Endothelial cell of umbilical vein (primary cell): ENCODE data around the gene CCDC183. TPM values are rescaled to one million over a fixed set of nuclear protein-coding genes. Genes with fewer than 3 reads are reported as not detected.

Experiments used
- BruUV-seq: library from RNA; stranded (reverse); fragments of 400-500 nt; replicated peaks from 2 replicates; lab custom pipeline; 2021; lab: Mats Ljungman, UMichigan
- CTCF ChIA-PET: fragments of 300-600, 350-600 bp; sonication (Branson Sonifier 250); formaldehyde crosslinking; loops from one replicate; lab custom pipeline; 2021; ENCODE audit warnings: antibody characterized with exemption, inconsistent platforms; lab: Charles Lee
- POLR2A ChIA-PET: fragments of 300-600, 350-600 bp; sonication (Branson Sonifier 250); formaldehyde crosslinking; loops from one replicate; lab custom pipeline; 2021; ENCODE audit warnings: antibody characterized with exemption, inconsistent platforms; lab: Charles Lee
- DNase-seq: peaks from one replicate; pipeline ENCODE4 v3.0.0-alpha.2; 2011; ENCODE audit warnings: low read depth, low spot score
- FAIRE-seq: peaks from 2 replicates; lab custom pipeline; 2011; peaks lifted over from hg19 to GRCh38; lab: Jason Lieb, UNC
- H2AFZ ChIP-seq: 2 replicates; pipeline ENCODE4 v1.6.0; 2012; ENCODE audit warnings: low read depth, low read length, control low read depth, inconsistent platforms
- H3K27ac ChIP-seq: 2 replicates; pipeline ENCODE4 v1.5.1; 2011; ENCODE audit warnings: low read depth, mild to moderate bottlenecking, control low read depth, low read length, moderate library complexity; ENCODE audit not compliant: insufficient read depth
- H3K27me3 ChIP-seq, 2 experiments: 2 replicates each; pipeline versions ENCODE4 v1.6.0 to v1.6.1; 2011; ENCODE audit warnings: low read length in 2 of 2, mixed read lengths in 1 of 2; ENCODE audit not compliant: control insufficient read depth in 2 of 2, insufficient read depth in 2 of 2
- H3K36me3 ChIP-seq, 2 experiments: 2 replicates in 1 of 2; 3 replicates in 1 of 2; pipeline ENCODE4 v1.5.1; 2011; ENCODE audit warnings: low read length in 2 of 2, mild to moderate bottlenecking in 1 of 2, moderate library complexity in 1 of 2; ENCODE audit not compliant: control insufficient read depth in 2 of 2, insufficient read depth in 2 of 2; ENCODE audit errors: extremely low read depth in 1 of 2
- H3K4me1 ChIP-seq: 3 replicates; pipeline ENCODE4 v1.5.1; 2011; ENCODE audit warnings: mild to moderate bottlenecking, low read length; ENCODE audit not compliant: control insufficient read depth, insufficient read depth; ENCODE audit errors: extremely low read depth
- H3K4me2 ChIP-seq: 2 replicates; pipeline ENCODE4 v1.6.1; 2011; ENCODE audit warnings: low read length, control low read depth, mixed read lengths; ENCODE audit not compliant: insufficient read depth
- H3K4me3 ChIP-seq, 3 experiments: fragments of 200-600 bp in 1 of 3; sonication (generic), shearing (Covaris generic) in 1 of 3; replicated peaks in 1 of 3; 2 replicates each; pipeline ENCODE4 v1.5.1; 2011 to 2016; ENCODE audit warnings: control low read depth in 3 of 3, low read length in 3 of 3, mild to moderate bottlenecking in 2 of 3, inconsistent platforms in 1 of 3, low read depth in 1 of 3, moderate library complexity in 1 of 3; ENCODE audit not compliant: insufficient read depth in 1 of 3
- H3K79me2 ChIP-seq: 2 replicates; pipeline ENCODE4 v1.6.0; 2012; ENCODE audit warnings: low read length, inconsistent platforms; ENCODE audit not compliant: control insufficient read depth, insufficient read depth
- H3K9ac ChIP-seq: replicated peaks from 2 replicates; pipeline ENCODE3; 2011; ENCODE audit warnings: low read length, control low read depth; ENCODE audit not compliant: insufficient read depth; ENCODE audit errors: extremely low read depth
- H3K9me1 ChIP-seq: replicated peaks from 3 replicates; pipeline ENCODE4 v1.6.0; 2011; ENCODE audit warnings: mild to moderate bottlenecking, low read length; ENCODE audit not compliant: control insufficient read depth, insufficient read depth; ENCODE audit errors: extremely low read depth
- H3K9me3 ChIP-seq: replicated peaks from 2 replicates; pipeline ENCODE4 v1.5.1; 2012; ENCODE audit warnings: low read length, inconsistent platforms; ENCODE audit not compliant: control insufficient read depth, insufficient read depth
- H4K20me1 ChIP-seq: replicated peaks from 2 replicates; pipeline ENCODE3; 2011; ENCODE audit warnings: mild to moderate bottlenecking, low read length; ENCODE audit not compliant: control insufficient read depth, insufficient read depth; ENCODE audit errors: extremely low read depth
- EZH2 ChIP-seq: IDR thresholded peaks from 2 replicates; pipeline ENCODE4 v1.6.1; 2012; ENCODE audit warnings: borderline replicate concordance, low read depth, mild to moderate bottlenecking, moderate library complexity, low read length, inconsistent platforms; ENCODE audit not compliant: severe bottlenecking
- FOS ChIP-seq: IDR thresholded peaks from 2 replicates; pipeline ENCODE4 v1.6.1; 2011; ENCODE audit warnings: mild to moderate bottlenecking, low read length, moderate library complexity, borderline replicate concordance; ENCODE audit not compliant: insufficient read depth
- GATA2 ChIP-seq: IDR thresholded peaks from 2 replicates; pipeline ENCODE4 v1.7.0; 2011; ENCODE audit warnings: low read depth, mild to moderate bottlenecking, moderate library complexity, mixed read lengths, low read length; ENCODE audit not compliant: insufficient read length, insufficient read depth
- JUN ChIP-seq: IDR thresholded peaks from 2 replicates; pipeline ENCODE4 v1.6.1; 2011; ENCODE audit warnings: borderline replicate concordance, low read depth; ENCODE audit not compliant: insufficient read length, insufficient read depth
- MYC ChIP-seq: IDR thresholded peaks from one replicate; pipeline ENCODE4 v1.6.1; 2011; ENCODE audit warnings: mild to moderate bottlenecking, low read depth, low read length
- POLR2A ChIP-seq: IDR thresholded peaks from 2 replicates; pipeline ENCODE4 v1.6.1; 2012; ENCODE audit warnings: low read depth, mild to moderate bottlenecking, control low read depth, low read length
- POLR2AphosphoS5 ChIP-seq: IDR thresholded peaks from 2 replicates; pipeline ENCODE4 v1.6.1; 2012; ENCODE audit warnings: low read depth, mild to moderate bottlenecking, control low read depth, low read length, moderate library complexity; ENCODE audit not compliant: insufficient read depth
- dilution Hi-C: fragments of 300-500 bp; cut with MboI; formaldehyde crosslinking; loops from one replicate; pipeline ENCODE4 v1.15.0; 2019; ENCODE audit warnings: low sequenced_read_pairs; ENCODE audit not compliant: extremely low pct_ligation_motif_present
- intact Hi-C: fragments of 100-400 bp; cut with micrococcal nuclease; formaldehyde crosslinking; loops from one replicate; pipeline ENCODE4 v1.10.0; 2022
- polyA plus RNA-seq, 4 experiments: library from polyadenylated mRNA; depleted of rRNA in 3 of 4; stranded (reverse) in 3 of 4; unstranded in 1 of 4; fragments of >200 nt; gene quantifications; 2 replicates each; pipeline versions ENCODE4 v1.2.1 to v1.2.3, GENCODE V29; 2011 to 2012; ENCODE audit warnings: missing spikeins in 1 of 4
- total RNA-seq: library from RNA; stranded (reverse); gene quantifications from 2 replicates; pipeline ENCODE4 v1.2.3, GENCODE V29; 2021
- TF ChIP-seq, protein P1 (sequence below): IDR thresholded peaks from 2 replicates; pipeline ENCODE4 v1.6.1; 2011; ENCODE audit not compliant: insufficient read depth, insufficient read length
- TF ChIP-seq, protein P2 (sequence below), 2 donors: IDR thresholded peaks; 1 replicate in 1 of 2; 2 replicates in 1 of 2; pipeline ENCODE4 v1.5.1; 2011; ENCODE audit warnings: low read length in 2 of 2, mild to moderate bottlenecking in 2 of 2, moderate library complexity in 2 of 2, control low read depth in 1 of 2, inconsistent platforms in 1 of 2, low read depth in 1 of 2; ENCODE audit not compliant: insufficient read depth in 1 of 2; ENCODE audit errors: extremely low read depth in 1 of 2

CCDC183 gene
- total and polyA plus RNA-seq, 2 donors (not counting 3 experiments of a cell fraction or from before 2014, with no cell fraction given), result 0.50 TPM; not detected in 1

DNA sequence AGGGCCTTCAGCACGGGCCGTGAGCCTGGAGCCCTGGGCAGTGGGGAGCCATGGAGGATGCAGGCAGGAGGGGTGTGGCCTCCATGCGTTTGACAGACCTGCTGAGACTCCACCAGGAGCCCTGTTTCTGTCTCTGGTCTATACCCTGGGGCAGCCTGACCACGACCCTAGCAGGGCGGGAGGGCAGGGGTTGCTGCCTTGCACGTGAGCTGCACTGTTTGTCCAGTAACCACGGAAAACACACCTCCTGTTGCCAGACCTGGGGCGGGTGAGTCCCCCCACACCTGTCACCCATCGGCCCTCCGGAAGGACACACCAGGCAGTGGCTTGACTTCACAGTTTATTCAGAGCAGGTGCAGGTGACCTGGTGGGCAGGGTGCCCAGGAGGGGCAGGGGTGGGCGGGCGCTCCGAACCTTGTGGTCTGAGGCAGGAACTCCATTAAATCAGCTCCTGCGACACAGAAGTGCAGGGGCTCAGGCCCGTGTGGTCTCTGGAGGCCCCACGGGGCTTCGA is 42.0 kb upstream of the CCDC183 start:
- Histone ChIP-seq H3K79me2 (no peaks in the 10 kb centered on the region), H3K4me2 (no peak overlapping the region), H3K4me1 (no peaks in the 10 kb centered on the region), H4K20me1 (no peaks in the 10 kb centered on the region), H3K9ac (no peak overlapping the region), H3K9me3 (no peaks in the 10 kb centered on the region), H3K27me3 (peaks cover 3 to 5% of the 10 kb centered on the region in 2 experiments), H3K9me1 (no peaks in the 10 kb centered on the region), H3K36me3 (no peaks in the 10 kb centered on the region), H3K27ac (no peak overlapping the region), H3K4me3 (no peak overlapping the region), H2AFZ (no peak overlapping the region)
- ChIA-PET CTCF (interaction anchor here (1.5 kb wide), 1 partner anchor 9 kb away, joined by 5 read pairs; no protein-coding TSS in a partner anchor), POLR2A (no interaction called here)
- TF ChIP-seq, protein P1, sequence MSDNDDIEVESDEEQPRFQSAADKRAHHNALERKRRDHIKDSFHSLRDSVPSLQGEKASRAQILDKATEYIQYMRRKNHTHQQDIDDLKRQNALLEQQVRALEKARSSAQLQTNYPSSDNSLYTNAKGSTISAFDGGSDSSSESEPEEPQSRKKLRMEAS, result no peak
- TF ChIP-seq, protein P2, sequence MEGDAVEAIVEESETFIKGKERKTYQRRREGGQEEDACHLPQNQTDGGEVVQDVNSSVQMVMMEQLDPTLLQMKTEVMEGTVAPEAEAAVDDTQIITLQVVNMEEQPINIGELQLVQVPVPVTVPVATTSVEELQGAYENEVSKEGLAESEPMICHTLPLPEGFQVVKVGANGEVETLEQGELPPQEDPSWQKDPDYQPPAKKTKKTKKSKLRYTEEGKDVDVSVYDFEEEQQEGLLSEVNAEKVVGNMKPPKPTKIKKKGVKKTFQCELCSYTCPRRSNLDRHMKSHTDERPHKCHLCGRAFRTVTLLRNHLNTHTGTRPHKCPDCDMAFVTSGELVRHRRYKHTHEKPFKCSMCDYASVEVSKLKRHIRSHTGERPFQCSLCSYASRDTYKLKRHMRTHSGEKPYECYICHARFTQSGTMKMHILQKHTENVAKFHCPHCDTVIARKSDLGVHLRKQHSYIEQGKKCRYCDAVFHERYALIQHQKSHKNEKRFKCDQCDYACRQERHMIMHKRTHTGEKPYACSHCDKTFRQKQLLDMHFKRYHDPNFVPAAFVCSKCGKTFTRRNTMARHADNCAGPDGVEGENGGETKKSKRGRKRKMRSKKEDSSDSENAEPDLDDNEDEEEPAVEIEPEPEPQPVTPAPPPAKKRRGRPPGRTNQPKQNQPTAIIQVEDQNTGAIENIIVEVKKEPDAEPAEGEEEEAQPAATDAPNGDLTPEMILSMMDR (IDR thresholded peaks at IDR 0.05; ENCODE audit: extremely low read depth in 1 of 2, insufficient read depth in 1 of 2, low read depth in 1 of 2, low read length in 2 of 2), result no peak
- no peak for TF ChIP-seq EZH2
- no peak for TF ChIP-seq FOS
- TF ChIP-seq POLR2AphosphoS5, result no peak
- TF ChIP-seq GATA2, result no peak
- no peak for TF ChIP-seq MYC
- TF ChIP-seq JUN, result no peak
- TF ChIP-seq POLR2A, result no peak
- DNase-seq (no peak), FAIRE-seq (no peak)
- dilution Hi-C loops, result no loop called here
- BruUV-seq, result no TSS peak
- intact Hi-C loops, result no loop called here
